ENCODE measurements around the gene RNU4-1.
"Not testable (repeated sequence)": the region's sequence is repeated elsewhere in the genome, so short reads cannot be mapped to it uniquely, and the experiment has no call there.

Gene RNU4-1

GRCh38 chr12:120257041-120257821, 35.8 kb downstream of the RNU4-1 start:
- DNase-seq = no peak

DNA sequence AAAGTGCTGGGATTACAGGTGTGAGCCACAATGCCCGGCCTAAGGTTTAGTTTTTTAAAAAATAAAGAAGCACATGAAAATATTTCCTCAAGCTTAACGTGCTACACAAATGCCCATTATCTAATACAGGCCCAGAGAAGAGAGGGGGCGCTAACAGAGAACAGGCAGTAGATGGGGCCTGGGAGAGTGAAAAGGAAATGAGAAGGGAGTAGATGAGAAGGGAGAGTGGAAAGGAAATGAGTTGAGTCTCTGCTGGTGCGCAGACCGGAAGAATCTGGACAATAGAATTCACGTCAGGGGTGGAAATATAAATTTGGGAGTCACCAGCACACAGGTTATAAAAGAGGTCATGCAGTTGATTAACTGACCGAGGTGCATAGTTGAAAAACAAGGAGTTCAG, 38.2 kb downstream of the RNU4-1 start:
- no peak for DNase-seq

GRCh38 chr12:120253313-120253712, 39.7 kb downstream of the RNU4-1 start:
- not testable (repeated sequence) for DNase-seq

DNA sequence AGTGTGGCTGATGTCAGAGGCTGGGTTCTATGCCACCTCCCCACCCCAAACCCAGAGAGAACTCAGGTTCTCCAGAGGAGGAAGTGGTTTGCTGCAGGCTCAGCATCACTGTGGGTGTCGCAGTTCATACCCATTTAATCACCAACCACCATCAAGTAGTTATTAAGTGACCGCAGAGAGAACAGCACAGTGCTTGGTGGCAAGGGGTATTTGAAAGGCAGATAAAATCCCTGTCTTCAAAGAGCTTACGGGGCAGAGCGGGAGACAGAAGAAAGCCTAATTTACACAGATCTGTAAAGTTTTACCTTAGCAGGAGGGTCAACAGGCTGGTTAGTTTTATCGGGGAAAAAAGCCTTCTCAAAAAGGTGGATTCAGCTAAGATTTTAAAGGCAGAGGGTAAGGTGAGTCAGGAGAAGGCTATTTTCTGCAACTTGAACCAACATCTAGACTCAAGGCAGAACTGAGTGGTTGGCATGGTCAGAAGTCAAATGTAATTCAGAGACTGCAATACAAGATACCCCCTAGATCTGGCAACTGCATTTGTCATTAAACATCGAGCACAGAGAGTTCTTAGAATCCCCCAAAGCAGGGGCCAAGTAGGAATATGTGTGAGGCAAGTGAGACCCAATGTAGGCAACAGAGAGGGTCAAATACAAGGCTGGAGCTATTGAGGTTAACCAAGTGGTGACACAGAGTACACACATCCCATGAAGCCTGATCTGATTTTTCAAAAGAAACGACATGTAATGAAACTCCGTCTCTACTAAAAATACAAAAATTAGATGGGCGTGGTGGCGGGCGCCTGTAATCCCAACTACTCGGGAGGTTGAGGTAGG, 40.7 kb downstream of the RNU4-1 start:
- peak; percentile 45 for DNase-seq

- not testable (repeated sequence) for DNase-seq
These were observed 41.5 kb downstream of the RNU4-1 start for GRCh38 chr12:120251364-120252070.

GRCh38 chr12:120249875-120250795, 42.9 kb downstream of the RNU4-1 start:
- no peak for DNase-seq

GRCh38 chr12:120249266-120249874, 43.7 kb downstream of the RNU4-1 start:
- no peak for DNase-seq

- no peak for DNase-seq
These were observed 45.4 kb downstream of the RNU4-1 start for GRCh38 chr12:120247621-120248030.

- no peak for DNase-seq
These were observed 45.9 kb downstream of the RNU4-1 start for GRCh38 chr12:120247183-120247582.

DNA sequence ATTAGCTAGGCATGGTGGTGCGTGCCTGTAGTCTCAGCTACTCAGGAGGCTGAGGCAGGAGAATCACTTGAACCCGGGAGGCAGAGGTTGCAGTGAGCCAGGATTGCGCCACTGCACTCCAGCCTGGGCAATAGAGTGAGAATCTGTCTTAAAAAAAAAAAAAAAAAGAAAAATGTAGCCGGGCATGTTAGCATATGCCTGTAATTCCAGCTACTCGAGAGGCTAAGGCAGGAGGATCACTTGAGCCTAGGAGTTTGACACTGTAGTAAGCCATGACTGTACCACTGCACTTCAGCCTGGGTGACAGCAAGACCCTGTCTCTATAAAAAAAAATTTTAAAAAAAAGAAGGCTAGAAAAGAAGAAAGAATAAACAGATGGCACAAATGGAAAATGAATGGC, 46.3 kb downstream of the RNU4-1 start:
- not testable (repeated sequence) for DNase-seq
